ENCODE data around the gene FLNB. TPM values are rescaled to one million over a fixed set of nuclear protein-coding genes. Genes with fewer than 3 reads are reported as not detected.

FLNB gene
- total RNA-seq, 4 donors from 2014 or later: 82.5 to 192 (median 145) TPM

DNA sequence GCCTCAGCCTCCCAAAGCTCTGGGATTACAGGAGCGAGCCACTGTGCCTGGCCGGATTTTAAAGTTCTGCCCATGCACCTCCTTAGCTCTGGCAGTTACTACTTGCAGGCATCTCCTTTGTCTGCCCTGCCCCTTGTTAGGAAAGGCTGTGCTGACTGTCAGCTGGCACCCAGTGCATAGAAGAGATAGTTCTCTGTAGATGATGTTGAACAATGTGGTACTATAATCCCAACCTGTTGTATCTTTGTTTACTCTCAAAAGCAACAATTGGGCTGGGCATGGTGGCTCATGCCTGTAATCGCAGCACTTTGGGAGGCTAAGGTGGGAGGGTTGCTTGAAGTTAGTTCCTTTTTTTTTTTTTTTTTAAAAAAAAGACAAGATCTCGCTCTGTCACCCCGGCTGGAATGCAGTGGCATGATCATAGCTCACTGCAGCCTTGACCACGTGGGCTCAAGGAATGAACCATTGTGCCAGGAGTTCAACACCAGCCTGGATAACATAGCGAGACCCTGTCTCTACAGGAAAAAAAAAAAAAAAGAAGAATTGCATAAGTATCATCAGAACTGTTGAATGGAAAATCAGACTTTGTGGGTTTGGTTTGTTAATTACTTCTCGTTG, 30.6 kb downstream of the FLNB start:
- DNase-seq (ENCODE audit: low spot score) (no peak), ATAC-seq (ENCODE audit: low FRiP score) (no peak)
- TF ChIP-seq, protein P1, sequence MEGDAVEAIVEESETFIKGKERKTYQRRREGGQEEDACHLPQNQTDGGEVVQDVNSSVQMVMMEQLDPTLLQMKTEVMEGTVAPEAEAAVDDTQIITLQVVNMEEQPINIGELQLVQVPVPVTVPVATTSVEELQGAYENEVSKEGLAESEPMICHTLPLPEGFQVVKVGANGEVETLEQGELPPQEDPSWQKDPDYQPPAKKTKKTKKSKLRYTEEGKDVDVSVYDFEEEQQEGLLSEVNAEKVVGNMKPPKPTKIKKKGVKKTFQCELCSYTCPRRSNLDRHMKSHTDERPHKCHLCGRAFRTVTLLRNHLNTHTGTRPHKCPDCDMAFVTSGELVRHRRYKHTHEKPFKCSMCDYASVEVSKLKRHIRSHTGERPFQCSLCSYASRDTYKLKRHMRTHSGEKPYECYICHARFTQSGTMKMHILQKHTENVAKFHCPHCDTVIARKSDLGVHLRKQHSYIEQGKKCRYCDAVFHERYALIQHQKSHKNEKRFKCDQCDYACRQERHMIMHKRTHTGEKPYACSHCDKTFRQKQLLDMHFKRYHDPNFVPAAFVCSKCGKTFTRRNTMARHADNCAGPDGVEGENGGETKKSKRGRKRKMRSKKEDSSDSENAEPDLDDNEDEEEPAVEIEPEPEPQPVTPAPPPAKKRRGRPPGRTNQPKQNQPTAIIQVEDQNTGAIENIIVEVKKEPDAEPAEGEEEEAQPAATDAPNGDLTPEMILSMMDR (IDR thresholded peaks at IDR 0.05): no peak

DNA sequence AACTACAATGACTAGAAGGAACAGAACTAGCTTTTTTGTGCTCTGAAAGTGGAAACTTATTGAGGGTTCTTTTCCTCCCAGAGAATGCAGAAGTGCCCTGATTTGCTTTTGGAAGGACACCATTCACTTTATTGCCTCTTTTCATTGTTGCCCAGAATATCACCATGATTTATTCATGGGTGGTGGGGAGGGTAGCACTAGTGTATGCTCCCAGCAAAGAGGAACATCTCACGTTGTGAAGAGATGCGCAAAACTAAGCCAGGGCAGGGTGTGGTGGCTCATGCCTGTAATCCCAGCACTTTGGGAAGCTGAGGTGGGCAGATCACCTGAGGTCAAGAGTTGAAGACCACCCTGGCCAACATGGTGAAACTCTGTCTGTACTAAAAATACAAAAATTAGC, 31.4 kb downstream of the FLNB start:
- DNase-seq (ENCODE audit: low spot score) (no peak), ATAC-seq (ENCODE audit: low FRiP score) (no peak)
- TF ChIP-seq, protein P1 (IDR thresholded peaks at IDR 0.05): no peak

DNA sequence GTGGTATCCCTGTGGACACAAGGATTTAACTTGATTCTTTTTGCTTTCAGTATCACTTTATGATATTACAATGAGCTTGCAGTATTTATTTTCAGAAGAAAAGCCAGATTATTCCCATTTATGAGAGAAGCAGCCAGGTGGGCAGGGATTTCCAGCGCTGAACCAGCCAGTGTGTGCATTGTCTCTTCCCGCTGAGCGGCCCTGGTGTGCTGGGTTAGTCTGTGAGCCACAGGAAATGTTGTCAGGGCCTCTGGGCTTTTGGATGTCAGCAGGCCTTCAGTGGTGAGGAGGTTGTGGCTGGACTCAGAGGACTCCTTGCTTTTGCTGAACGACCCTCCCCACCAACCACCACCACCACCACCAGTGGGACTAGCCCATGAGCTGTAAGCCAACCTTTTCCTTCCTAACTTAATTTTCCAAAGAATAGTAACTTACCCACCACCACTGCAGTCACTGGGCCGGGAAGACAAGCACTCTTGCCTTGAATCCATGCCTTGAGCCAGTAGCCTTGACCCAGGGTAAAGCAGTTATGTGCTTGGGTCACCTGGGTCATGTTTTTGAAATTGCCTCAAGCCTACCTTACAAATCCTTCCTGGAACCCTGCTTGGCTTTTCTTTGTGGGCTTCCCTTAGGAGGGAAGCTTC, 33.1 kb downstream of the FLNB start:
- TF ChIP-seq, protein P1 (IDR thresholded peaks at IDR 0.05): no peak
- DNase-seq (ENCODE audit: low spot score): no peak
- no peak for ATAC-seq (ENCODE audit: low FRiP score)

DNA sequence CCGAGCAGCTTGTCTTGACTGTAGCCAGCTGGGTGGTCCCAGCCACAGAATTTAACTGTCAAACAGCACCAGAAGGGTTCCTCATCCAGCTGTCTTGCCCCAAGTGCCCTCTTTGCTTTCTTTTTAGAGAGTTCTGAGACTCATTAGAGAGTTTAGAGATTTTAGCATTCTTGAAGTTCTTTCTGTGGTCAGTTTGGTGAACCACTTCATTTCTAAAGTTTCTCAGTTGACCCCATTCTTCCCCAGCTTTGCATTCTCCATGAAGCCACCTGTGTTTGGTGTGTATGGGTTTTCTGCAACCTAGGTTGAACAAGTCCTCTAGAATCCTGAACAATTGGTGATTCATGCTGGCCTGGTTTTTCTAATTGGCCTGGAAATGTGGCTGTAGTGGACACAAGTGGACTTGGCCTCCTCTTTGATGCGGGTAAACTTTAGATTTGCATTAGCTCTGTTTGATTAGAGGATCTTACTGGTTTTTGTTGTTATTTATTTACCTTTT, 33.7 kb downstream of the FLNB start:
- TF ChIP-seq, protein P1 (IDR thresholded peaks at IDR 0.05): no peak
- no peak for DNase-seq (ENCODE audit: low spot score)
- no peak for ATAC-seq (ENCODE audit: low FRiP score)

DNA sequence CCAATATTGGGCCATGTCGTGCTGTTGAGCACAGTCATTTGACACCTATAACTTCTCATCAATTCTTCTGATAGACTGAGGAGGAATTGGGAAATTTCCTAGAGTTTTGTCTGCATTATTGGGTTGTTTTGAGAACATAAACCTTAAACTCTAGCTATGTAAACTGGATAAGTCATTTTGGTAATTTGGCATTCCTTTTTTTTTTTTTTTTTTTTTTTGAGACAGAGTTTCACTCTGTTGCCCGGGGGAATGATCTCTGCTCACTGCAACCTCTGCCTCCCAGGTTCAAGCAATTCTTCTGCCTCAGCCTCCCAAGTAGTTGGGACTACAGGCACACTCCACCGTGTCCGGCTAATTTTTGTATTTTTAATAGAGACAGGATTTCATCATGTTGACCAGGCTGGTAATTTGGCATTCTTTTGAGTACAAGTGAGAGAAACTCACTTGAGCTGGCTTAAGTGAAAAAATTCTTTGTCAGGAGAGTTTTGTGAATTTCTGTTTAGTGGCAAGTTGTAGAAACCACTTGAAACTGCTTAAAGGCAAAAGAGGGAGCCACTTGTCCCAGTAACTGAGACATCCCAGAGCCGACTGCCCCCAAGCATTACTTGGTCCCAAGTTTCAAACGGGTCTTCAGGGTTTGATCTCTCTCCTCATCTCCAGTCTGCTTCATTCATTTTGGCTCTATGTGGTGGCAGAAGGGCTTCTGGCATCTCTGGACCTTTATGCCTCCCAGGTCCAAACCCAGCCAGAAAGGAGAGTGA, 34.9 kb downstream of the FLNB start:
- DNase-seq (ENCODE audit: low spot score) (no peak), ATAC-seq (ENCODE audit: low FRiP score) (no peak)
- TF ChIP-seq, protein P1 (IDR thresholded peaks at IDR 0.05): no peak

DNA sequence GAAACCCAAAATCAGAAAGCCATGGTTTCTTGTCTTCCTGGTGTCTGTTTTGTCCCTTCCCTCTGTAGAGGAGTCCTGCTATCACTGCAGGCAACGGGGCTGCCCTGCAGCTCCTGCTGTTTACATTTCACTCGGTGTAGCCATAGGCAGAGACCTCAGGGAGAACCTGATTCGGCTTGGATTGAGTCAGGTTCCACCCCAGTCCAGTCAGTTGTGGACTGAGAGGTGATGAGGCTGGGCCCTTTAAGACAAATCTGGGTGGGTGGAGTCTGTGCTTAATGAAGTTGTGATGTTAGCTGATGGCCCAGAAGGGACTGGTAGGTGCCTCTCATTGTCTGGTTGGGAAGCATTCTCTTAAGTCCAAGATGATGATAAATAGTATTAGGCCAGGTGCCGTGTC, 35.7 kb downstream of the FLNB start:
- TF ChIP-seq, protein P1 (IDR thresholded peaks at IDR 0.05): no peak
- no peak for DNase-seq (ENCODE audit: low spot score)
- no peak for ATAC-seq (ENCODE audit: low FRiP score)

Measured in omental fat pad (tissue), 4 donors.